GM19455 (cell line): Measurements from ENCODE around the gene MRM2.

ENCODE experiments used
- ATAC-seq: cut with Tn5 transposase; IDR thresholded peaks from one replicate; pipeline ENCODE4 v1.9.1; 2021; ENCODE audit not compliant: unreplicated experiment

The MRM2 gene

DNA sequence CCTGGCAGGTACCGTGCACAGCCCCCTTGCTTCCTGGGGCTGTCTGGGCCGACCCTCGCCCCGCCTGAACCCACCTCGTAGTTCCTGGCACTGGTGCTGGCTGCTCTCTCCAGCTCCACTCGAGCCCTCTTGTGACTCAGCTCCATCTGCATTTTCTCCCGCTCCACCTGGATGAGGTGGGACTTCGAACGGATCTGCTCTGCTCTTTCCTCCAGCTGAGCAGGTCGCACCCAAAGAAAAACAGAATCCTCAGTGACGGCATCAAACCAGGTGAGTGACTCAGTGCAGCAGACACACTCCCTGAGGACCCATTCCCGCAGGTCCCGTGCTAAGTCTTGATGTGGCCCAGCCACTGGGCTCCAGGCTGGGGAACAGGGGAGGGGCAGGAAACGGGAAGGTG lies 16.7 kb downstream of the MRM2 start:
- ATAC-seq = no peak

- ATAC-seq = no peak
Measured at GRCh38 chr7:2224934-2225333, 17.1 kb downstream of the MRM2 start.

GRCh38 chr7:2224491-2224928 lies 17.5 kb downstream of the MRM2 start:
- no peak for ATAC-seq

GRCh38 chr7:2223321-2223720 lies 18.7 kb downstream of the MRM2 start:
- no peak for ATAC-seq

DNA sequence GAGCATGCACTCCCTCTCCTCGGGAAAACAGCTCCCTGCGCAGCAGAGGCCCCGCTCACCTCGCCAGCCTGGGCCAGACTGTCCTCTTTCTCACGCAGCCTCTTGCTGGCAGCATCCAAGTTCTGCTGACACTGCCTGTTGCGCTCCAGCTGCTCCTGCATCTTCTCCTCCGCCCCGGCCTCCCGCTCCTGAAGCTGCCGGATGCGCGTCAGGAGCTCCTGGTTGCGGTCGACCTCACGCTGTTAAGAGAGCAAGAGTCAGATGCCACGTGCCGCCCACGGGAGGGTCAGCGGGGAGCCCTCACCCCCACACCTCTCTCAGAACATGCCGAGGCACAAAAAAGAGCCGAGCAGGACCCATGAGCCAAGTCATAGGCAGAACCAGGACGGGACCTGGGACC lies 19.5 kb downstream of the MRM2 start:
- no peak for ATAC-seq

DNA sequence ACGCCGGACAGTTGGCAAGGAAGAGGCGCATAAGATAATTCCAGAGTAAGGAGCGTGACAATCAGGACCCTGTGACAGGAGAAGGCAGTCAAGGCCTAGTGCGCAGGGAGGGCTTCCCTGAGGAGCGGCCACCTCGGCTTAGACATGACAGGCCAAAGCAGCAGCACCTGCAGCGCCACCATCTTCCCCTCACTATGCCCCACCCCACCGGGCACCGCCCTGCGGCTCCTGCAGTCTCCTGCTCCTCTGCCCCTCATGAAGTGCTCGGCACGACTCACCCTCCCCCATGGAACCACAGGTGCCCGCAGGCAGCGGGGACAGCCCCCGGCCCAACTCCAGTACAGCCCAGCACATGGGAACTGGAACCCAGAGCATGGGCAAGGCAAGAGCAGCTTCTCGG lies 21.1 kb downstream of the MRM2 start:
- ATAC-seq = no peak

GRCh38 chr7:2220506-2220905 lies 21.5 kb downstream of the MRM2 start:
- no peak for ATAC-seq

DNA sequence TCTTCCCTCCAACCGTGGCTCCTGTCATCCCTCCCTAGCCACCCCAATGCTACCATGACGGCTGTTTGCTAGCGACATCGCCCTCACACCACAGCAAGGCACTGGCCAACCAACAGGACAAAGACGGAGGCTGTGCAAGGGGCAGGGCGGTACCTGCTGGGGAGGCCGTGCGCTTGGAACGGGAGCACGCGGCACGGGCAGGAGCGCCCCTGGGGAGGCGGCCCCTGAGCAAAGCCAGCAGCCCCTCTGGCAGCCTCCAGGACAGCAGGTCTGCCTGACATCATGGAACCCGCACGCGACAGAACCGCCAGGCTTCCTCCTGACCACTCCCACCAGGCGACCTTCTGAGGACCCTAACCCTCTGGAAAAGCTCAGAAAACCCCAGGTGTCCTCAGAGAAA lies 22.0 kb downstream of the MRM2 start:
- no peak for ATAC-seq

DNA sequence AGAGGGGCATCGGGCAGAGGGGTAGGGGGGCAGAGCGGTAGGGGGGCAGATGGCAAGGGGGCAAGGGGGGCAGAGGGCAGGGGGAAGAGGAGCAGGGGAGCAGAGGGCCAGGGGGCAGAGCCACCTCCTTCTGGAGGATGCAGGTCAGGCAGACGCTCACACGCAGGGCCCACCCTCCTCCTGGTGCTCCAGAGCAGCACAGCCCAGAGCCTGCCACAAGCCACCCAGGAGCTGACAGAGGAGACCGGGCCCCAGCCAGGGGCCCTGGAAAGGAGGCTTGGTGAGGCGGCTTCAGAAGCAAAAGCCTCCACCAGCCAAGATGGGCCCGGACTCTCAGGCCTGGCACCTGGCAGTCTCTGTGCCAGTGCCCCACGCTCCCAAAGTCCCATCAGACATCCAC lies 22.4 kb downstream of the MRM2 start:
- no peak for ATAC-seq

GRCh38 chr7:2219136-2219535 lies 22.9 kb downstream of the MRM2 start:
- ATAC-seq = no peak

DNA sequence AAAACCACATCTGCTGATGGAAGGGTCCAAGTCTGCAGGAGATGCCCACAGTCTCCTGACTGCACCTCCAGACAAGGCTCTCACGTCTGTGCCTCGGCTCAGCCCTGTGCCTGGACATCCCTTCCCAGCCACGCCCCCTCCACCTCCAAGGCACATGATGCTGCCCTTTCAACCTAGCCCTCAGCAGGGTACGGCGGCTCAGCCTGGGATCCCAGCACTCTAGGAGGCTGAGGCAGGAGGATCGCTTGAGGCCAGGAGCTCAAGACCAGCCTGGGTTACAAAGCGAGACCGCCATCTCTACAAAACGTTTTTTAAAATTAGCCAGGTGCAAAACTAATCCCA lies 23.6 kb downstream of the MRM2 start:
- no peak for ATAC-seq

DNA sequence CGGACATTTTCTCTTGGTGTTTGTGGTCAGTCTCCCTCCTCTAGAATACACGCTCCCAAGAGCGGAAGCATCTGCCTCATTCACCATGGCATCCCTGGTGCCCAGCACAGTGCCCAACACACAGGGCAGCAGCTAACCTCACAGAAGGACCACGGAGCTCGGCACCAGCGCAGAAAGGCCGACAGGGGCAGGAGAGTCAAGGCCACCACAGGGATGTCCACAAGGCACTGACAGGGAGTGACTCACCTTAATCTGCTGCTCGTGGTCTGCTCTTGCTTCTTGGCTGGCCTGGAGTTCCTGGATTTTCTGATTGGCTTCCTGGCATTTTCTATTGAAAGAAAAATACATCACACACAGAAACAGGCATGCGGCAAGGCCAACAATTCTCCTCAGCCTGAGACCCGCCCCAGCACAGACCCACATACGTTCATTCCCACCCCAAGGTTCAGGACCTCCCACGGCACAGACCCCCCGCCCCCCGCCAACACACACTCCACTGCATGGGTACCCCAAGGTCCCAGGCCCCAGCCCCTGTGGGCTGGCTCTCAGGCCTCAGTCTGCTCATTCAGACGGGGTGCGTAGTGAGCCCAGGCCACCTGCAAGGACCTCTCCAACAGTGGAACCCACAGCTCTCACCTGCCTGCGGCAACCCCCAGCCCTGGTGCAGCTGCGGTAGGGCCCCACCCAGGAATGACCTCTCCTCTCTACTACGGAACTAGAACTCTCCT lies 24.1 kb downstream of the MRM2 start:
- ATAC-seq = no peak

GRCh38 chr7:2217206-2217605 lies 24.8 kb downstream of the MRM2 start:
- ATAC-seq = no peak

DNA sequence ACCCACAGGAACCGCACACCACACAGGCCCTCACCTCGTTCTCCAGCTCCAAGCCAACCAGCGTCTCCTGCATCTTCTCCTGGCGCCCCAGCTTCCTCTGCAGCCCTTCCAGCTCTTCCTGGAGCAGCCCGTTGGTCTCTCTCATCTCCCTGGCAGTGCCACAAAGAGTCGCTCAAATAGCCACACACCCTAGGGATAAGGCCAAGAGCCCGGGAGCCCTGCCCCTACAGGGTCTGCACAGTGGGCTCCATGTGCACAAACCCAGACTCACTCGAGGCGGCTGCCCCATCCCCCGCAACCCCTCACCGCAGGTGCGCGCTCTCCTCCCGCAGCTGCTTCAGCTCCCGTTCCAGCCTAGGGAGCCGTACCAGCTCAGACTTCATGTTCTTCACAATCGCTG lies 26.2 kb downstream of the MRM2 start:
- ATAC-seq = no peak

DNA sequence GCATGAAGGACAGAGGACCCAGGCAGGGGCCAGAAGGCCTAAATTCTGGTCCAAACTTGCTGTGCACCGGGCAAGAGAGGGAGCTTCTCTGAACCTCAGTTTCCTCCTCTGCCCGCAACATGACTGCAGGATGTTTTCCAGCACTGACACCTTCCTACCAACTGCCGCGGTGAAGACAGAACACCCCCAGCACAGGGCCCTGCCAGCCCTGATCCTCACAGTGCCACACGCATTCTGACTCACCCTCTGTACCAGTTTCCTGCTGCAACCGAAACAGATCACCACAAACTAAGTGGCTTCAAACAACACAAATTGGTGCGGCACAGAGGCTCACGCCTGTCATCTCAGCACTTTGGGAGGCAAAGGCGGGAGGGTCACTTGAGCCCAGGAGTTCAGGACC lies 27.4 kb downstream of the MRM2 start:
- ATAC-seq = no peak

DNA sequence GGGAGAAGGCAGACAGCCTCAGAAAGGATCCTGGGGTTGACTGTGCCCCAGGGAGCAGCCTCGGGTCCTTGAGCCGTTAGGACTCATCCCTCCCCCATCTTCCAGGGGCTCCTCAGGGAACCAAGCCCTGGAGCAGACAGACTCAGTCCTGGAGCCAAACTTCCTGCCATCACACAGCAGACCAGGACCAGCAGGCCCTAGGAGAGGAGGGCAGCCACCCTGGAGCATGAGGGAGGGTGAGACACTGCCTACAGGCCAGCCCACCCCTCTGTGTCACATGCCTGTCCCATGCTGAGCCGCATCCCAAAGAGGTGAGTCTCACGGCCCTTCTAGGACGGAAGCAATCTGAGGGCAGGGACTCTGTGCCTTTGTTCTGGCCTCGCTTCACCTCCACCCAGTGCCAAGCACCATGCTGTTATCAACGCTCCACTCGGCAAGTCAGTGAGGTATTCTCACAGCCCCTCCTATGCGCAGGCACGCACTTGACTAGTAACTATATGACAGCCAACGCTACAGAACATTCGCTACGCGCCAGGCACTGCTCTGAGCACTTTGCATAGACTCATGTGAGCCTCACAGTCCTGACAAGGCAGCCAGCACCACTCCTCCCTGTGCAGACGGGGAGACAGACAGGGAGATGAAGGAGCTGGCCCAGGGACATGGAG lies 28.3 kb downstream of the MRM2 start:
- ATAC-seq = no peak

DNA sequence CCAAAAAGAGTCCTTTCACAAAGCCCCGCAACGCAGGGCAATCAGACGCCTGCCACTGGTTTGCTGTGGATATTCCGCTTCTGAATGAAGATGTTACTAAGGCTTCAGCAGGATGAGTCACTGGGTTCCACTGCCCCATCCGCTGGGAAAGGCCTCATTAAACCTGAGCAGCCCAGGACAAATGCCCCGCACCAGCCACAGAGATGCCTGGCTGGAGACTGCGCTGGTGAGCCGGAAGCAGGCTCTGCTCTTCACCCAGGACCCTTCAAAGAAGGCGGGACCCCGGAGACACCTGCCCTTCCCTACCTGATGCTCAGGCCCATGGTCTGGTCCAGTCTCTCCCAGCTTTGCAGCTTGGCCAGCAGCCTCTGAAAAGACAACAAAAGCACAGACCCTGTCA lies 29.1 kb downstream of the MRM2 start:
- no peak for ATAC-seq

- ATAC-seq = no peak
Measured at GRCh38 chr7:2211926-2212325, 30.1 kb downstream of the MRM2 start.

DNA sequence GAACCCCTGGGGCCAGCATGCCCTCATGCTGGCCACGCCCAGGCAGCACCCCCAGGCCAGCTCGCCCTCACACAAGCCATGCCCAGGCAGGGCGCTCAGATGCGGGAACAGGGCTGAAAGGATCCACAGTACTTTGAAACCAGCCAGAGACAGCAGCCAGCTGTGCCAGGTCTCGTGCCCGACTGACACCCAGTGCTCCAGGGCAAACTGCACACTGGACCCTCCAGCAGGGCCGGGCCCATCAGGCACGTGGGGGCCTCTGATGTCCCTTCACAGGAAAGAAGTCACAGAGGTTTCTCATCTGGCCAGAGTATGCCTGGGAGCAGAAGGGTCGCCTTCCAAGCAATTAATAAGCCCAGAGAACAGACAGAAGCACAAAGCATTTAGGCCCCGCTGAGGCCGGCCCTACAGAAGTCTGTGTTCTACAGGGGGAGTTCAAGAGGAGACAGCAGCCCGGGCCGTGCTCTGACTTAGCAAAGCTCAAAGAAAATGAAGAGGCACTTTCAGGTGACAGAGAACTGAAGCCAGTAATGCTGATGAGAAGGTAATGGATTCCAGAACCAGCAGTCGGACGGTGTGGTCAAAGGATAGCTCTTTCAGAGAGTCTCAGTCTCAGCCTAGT lies 30.6 kb downstream of the MRM2 start:
- ATAC-seq = no peak

GRCh38 chr7:2210551-2211258 lies 31.3 kb downstream of the MRM2 start:
- no peak for ATAC-seq

GRCh38 chr7:2209961-2210323 lies 32.1 kb downstream of the MRM2 start:
- no peak for ATAC-seq
